ENCODE measurements around the gene TEX2.
"Not testable (repeated sequence)": the region's sequence is repeated elsewhere in the genome, so short reads cannot be mapped to it uniquely, and the experiment has no call there.

The TEX2 gene

GRCh38 chr17:64236827-64237403, 26.1 kb downstream of the TEX2 start:
- no peak for DNase-seq (ENCODE audit: low spot score)

- DNase-seq (ENCODE audit: low spot score) = no peak
Observed at GRCh38 chr17:64234961-64235360, 28.1 kb downstream of the TEX2 start.

- DNase-seq (ENCODE audit: low spot score) = no peak
Observed at GRCh38 chr17:64232466-64233262, 30.4 kb downstream of the TEX2 start.

- no peak for DNase-seq (ENCODE audit: low spot score)
Observed at GRCh38 chr17:64231567-64232141, 31.4 kb downstream of the TEX2 start.

- no peak for DNase-seq (ENCODE audit: low spot score)
Observed at GRCh38 chr17:64230791-64231408, 32.2 kb downstream of the TEX2 start.

GRCh38 chr17:64229815-64230728, 33.0 kb downstream of the TEX2 start:
- no peak for DNase-seq (ENCODE audit: low spot score)

GRCh38 chr17:64226132-64226531, 36.9 kb downstream of the TEX2 start:
- DNase-seq (ENCODE audit: low spot score) = no peak

GRCh38 chr17:64225410-64225809, 37.6 kb downstream of the TEX2 start:
- DNase-seq (ENCODE audit: low spot score) = no peak

GRCh38 chr17:64223931-64224629, 39.0 kb downstream of the TEX2 start:
- DNase-seq (ENCODE audit: low spot score) = no peak

- no peak for DNase-seq (ENCODE audit: low spot score)
Observed at GRCh38 chr17:64223283-64223682, 39.8 kb downstream of the TEX2 start.

GRCh38 chr17:64221679-64222078, 41.4 kb downstream of the TEX2 start:
- no peak for DNase-seq (ENCODE audit: low spot score)

GRCh38 chr17:64220604-64221003, 42.5 kb downstream of the TEX2 start:
- not testable (repeated sequence) for DNase-seq (ENCODE audit: low spot score)

GRCh38 chr17:64219571-64219970, 43.5 kb downstream of the TEX2 start:
- DNase-seq (ENCODE audit: low spot score) = no peak

- no peak for DNase-seq (ENCODE audit: low spot score)
Observed at GRCh38 chr17:64218066-64218465, 45.0 kb downstream of the TEX2 start.

- no peak for DNase-seq (ENCODE audit: low spot score)
Observed at GRCh38 chr17:64217249-64217691, 45.8 kb downstream of the TEX2 start.

GRCh38 chr17:64216338-64217248, 46.5 kb downstream of the TEX2 start:
- peak; percentile 58 for DNase-seq (ENCODE audit: low spot score)

GRCh38 chr17:64216000-64216337, 47.1 kb downstream of the TEX2 start:
- no peak for DNase-seq (ENCODE audit: low spot score)

GRCh38 chr17:64214950-64215349, 48.1 kb downstream of the TEX2 start:
- DNase-seq (ENCODE audit: low spot score) = no peak

- no peak for DNase-seq (ENCODE audit: low spot score)
Observed at GRCh38 chr17:64213995-64214811, 48.9 kb downstream of the TEX2 start.

Data from ecto neural progenitor cell (in vitro differentiated cells).